GM19099 (cell line): Measurements from ENCODE around the gene SLC9B2.

Source experiments
- POLR2A ChIP-seq: IDR thresholded peaks from 3 replicates; pipeline ENCODE4 v1.6.1; 2011; ENCODE audit warnings: low read depth; ENCODE audit not compliant: insufficient read length; ENCODE audit errors: extremely low read depth

The SLC9B2 gene

DNA sequence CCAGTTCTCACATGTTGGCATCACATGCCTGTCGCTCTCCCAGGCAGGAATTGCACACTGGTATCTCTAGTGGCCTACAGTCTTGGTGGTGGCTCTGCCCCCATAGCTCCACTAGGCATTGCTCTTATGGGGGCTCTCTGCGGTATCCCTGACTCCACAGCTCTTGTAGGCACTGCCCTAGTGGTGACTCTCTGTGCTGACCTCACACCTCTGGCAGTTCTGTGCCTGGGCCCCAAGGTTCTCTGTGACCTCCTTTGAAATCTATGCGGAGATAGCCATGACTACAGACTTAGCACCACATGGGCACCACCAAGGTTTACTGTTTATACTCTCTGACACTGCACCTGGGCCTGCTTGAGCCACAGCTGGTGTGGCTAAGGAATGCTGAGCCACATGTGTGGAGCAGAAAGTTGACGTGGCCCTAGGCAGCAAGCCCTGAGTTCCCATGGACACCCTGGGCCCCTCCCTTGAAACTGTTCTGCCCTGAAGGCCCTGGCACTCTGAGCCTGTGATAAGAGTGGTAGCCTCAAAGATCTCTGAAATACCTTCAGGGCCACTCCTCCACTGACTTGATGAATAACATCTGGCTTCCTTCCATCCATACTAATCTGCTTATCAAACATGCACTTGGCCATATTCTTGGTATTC, 65.1 kb downstream of the SLC9B2 start:
- TF ChIP-seq POLR2A, result no peak

DNA sequence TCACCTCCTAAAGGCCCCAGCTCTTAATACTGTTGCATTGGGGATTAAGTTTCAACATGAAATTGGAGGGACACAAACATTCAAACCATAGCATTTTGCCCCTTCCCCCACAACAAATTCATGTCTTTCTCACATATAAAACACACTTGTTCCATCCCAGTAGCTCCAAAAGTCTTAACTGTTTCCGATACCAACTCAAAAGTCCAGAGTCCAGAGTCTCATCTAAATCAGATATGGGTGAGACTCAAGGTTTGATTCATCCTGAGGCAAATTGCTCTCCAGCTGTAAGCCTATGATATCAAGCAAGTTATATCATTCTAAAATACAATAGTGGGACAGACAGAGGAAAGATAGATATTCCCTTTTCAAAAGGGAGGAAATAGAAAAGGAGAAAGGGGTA, 65.8 kb downstream of the SLC9B2 start:
- TF ChIP-seq POLR2A, result no peak

GRCh38 chr4:103008875-103009729, 67.5 kb downstream of the SLC9B2 start:
- TF ChIP-seq POLR2A, result no peak

DNA sequence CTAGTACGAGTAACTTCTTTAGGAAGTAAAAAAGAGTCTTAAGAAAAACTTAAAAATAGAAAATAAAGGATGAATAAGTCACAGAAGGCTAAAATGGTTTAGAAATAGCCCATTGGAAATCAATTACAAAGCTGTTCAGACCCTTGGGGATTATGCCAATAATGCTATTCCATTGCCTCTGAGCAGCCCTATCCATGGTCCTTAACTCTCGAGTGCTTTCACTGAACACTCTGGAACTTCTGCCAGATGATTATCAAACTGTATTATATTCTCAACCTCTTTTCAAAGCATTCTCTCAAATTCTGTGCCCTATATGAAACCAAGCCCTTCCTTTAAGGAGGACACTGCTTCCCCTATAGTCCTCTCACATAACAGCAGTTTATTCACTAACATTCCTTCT, 74.0 kb downstream of the SLC9B2 start:
- no peak for TF ChIP-seq POLR2A

GRCh38 chr4:102994803-102995202, 81.8 kb downstream of the SLC9B2 start:
- no peak for TF ChIP-seq POLR2A

DNA sequence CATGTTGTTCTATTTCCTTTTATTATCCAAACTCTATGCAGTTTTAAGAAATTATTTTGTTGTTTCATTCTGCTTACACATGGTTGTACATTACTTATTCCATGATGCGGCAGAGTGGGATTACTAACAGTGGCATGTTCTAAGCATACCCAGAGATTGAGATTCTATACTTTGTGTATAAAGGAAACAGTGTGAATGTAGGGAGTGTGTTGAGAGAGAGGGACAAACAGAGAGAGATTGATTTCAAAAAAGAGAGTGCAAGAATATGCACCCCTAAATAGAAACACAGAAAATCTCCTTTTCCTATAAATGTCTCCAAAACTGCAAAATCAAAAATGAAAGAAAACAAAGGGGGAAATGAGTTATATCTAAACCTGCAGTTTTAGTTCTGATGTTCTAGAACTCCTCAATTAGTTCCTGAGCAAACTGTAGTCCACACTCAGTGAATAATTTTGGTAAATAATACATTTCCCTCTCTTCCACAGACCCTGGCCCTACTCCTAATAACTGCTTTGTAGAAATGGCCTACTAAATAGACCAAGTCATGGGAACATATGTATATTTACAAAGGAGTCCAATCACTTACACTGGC, 88.0 kb downstream of the SLC9B2 start:
- no peak for TF ChIP-seq POLR2A

DNA sequence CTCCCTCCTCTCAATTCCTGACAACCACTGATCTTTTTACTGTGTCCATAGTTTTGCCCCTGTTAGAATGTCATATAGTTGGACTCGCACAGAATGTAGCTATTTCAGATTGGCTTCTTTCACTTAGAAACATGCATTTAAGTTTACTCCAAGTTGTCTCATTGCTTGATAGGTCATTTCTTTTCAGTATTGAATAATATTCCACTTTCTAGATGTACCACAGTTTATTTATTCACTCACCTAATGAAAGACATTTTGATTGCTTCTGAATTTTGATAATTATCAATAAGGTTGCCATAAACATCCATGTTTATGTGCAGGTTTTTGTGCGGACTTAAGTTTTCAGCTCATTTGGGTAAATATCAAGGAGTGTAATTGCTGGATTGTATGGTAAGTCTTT, 95.6 kb downstream of the SLC9B2 start:
- no peak for TF ChIP-seq POLR2A
